Heart right ventricle (tissue), 16 donors: Measurements from ENCODE around the gene SLFN5. TPM values are rescaled to one million over a fixed set of nuclear protein-coding genes. Genes with fewer than 3 reads are reported as not detected.

Experiments
- ATAC-seq, 8 donors: fragments of 200-7000 bp; cut with Tn5 transposase; one replicate each; pipeline ENCODE4 v1.9.1; 2020; ENCODE audit warnings: mild to moderate bottlenecking in 8 of 8, moderate library complexity in 8 of 8, moderate number of reproducible peaks in 1 of 8
- DNase-seq, 2 donors: peaks; one replicate each; pipeline ENCODE4 v3.0.0-alpha.2; 2020
- H3K27ac ChIP-seq, 10 donors: fragments of 200-600 bp; sonication (generic) in 2 of 10; one replicate each; pipeline versions ENCODE4 v1.5.0 to v1.8.0; 2020 to 2022; ENCODE audit warnings: mild to moderate bottlenecking in 3 of 10
- H3K27me3 ChIP-seq, 7 donors: fragments of 200-600 bp; one replicate each; pipeline ENCODE4 v1.8.0; 2021 to 2022; ENCODE audit warnings: mild to moderate bottlenecking in 2 of 7
- H3K36me3 ChIP-seq, 9 donors: fragments of 200-600 bp; sonication (generic) in 1 of 9; one replicate each; pipeline versions ENCODE4 v1.5.0 to v1.8.0; 2020 to 2022; ENCODE audit warnings: mild to moderate bottlenecking in 2 of 9
- H3K4me1 ChIP-seq, 9 donors: fragments of 200-600 bp; sonication (generic) in 1 of 9; one replicate each; pipeline versions ENCODE4 v1.5.0 to v1.8.0; 2020 to 2022; ENCODE audit warnings: mild to moderate bottlenecking in 4 of 9
- H3K4me3 ChIP-seq, 10 donors: fragments of 200-600 bp; sonication (generic) in 2 of 10; one replicate each; pipeline versions ENCODE4 v1.5.0 to v1.8.0; 2020 to 2022; ENCODE audit warnings: mild to moderate bottlenecking in 7 of 10, moderate library complexity in 2 of 10
- H3K9me3 ChIP-seq, 11 donors: fragments of 200-600 bp in 10 of 11; sonication (generic) in 2 of 11; one replicate each; pipeline versions ENCODE4 v1.5.0 to v1.8.0; 2013 to 2022; ENCODE audit warnings: mild to moderate bottlenecking in 2 of 11, control low read depth in 1 of 11, moderate library complexity in 1 of 11
- CTCF ChIP-seq, 9 donors: fragments of 200-600 bp; sonication (generic) in 2 of 9; IDR thresholded peaks; one replicate each; pipeline versions ENCODE4 v1.5.0 to v1.8.0; 2021 to 2022; ENCODE audit warnings: antibody characterized with exemption in 9 of 9, mild to moderate bottlenecking in 5 of 9, moderate library complexity in 1 of 9
- WGBS, 2 donors: extraction: QIAGEN DNeasy Blood & Tissue Kit; methylation state at CpG; one replicate each; pipeline ENCODE4 v1.1.7; 2013; ENCODE audit warnings: inconsistent platforms in 1 of 2; 5-methylcytosine and 5-hydroxymethylcytosine counted together
- intact Hi-C, 10 donors: fragments of 100-400 bp; cut with DNase I; formaldehyde crosslinking; loops; one replicate each; pipeline versions ENCODE4 v1.11.1 to v1.14.2; 2022
- polyA plus RNA-seq, 2 donors: library from polyadenylated mRNA; stranded (reverse); fragments of 200-250 nt; gene quantifications; one replicate each; pipeline ENCODE4 v1.2.3, GENCODE V29; 2013
- total RNA-seq, 10 donors: library from RNA; stranded (reverse); fragmentation: NEBNext Ultra II Directional in 3 of 10; extraction: Animal tissue kit (Norgen Biotek cat#: 25700) in 3 of 10; gene quantifications; one replicate each; pipeline versions ENCODE4 v1.2.1 to v1.2.4, GENCODE V29; 2021 to 2023
- donor health status: Arrhythmogenic right ventricular cardiomyopathy.
- donor health status: ischemic (EF 13 %, LVEDD 7.1; RV severe dilation, severe dysfunction).
- donor health status: healthy with polysubstance abuse.
- donor health status: DM: no; HTN: yes; CAD: no.
- donor health status: DM: no; HTN: no; CAD: no.
- donor health status: ischemic (EF 25% LVEDD 6.9; RV normal size, moderate dysfunction).
- donor health status: ischemic (EF 25% LVEDD 5.7; RV mildly dilated, moderate dysfunction).
- donor health status: healthy.
- donor health status: DM: yes; HTN: yes; CAD: no.
- donor health status: Ischemic cardiomyopathy.
- donor health status: ischemic (EF 35%, LVEDD 5.7; RV mildly dilated, moderate dysfunction).
- donor health status: nonischemic (EF 11% LVEDD 7.7; RV severe dilation, severe dysfunction).
- donor health status: DM: yes; HTN: yes; CAD: no.
- donor health status: PGD.
- donor health status: ischemic (EF 29% LVEDD 5.4; RV normal size, mild dysfunction).
- donor health status: nonischemic (EF 23%, LVEDD 6.1; RV moderate dilation, normal function).

The SLFN5 gene
- total and polyA plus RNA-seq, 12 donors, result 2.5 to 29.8 (median 13.8) TPM

- ATAC-seq (no peak), DNase-seq (no peak)
- peak overlapping the region in 8 of 10 donors; percentile 47 to 95 (median 84) for H3K4me3 ChIP-seq
- peak overlapping the region in 8 of 10 donors; percentile 77 to 99 (median 96) for H3K27ac ChIP-seq
- H3K9me3 ChIP-seq, result no peaks in the 10 kb centered on the region
- peaks cover 0 to 7% (median 0%) of the 10 kb centered on the region in 9 donors for H3K36me3 ChIP-seq
- intact Hi-C loops, result loop anchor here in 5 of 10 donors (5.0 to 10.0 kb wide), 6 partner anchors 53 to 291 kb away; partner anchors contain the start of genes NLE1 (in 2 of the 5) and SLFN12 (in 1 of the 5)
- H3K4me1 ChIP-seq, result peaks cover 0 to 54% (median 29%) of the 10 kb centered on the region in 9 donors
- 81 to 86% methylated on average over 19 of the region's 19 CpGs for WGBS, 2 donors
- no peaks in the 10 kb centered on the region for H3K27me3 ChIP-seq
- TF ChIP-seq CTCF (IDR thresholded peaks at IDR 0.05), result no peak
Measured at GRCh38 chr17:35241520-35241919, 1.4 kb upstream of the SLFN5 start.

DNA sequence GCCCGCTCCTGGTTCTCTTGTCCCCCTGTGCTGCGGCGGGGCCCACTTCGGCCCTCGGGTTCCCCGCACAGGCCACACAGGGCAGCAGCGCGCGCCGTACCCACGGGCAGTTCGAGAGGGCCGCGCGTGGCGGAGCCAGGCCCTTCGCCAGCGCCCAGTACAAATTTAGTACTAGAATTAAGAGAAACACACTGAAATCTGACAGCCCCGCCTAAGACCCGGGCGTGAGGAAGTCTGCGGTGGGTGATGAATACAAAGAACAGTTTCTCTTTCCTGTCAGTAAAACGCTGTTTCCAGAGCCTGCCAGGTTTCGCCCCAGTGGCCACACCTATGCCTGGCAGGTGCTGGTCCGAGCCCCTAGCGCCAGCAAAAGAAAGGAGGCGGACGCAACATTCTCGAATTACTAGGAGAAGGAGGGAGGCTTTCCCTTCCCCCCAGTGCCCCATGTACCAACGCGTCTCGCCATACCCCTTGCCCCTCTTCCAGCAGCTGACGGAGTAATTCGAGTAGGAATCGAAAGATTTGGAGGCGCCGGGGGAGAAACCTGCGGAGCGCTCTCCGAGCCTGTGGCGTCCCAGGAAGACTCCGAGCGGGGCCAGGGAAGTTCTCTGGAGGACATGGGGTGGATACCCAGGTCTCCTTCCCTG lies 591 bp upstream of the SLFN5 start:
- H3K9me3 ChIP-seq, result no peaks in the 10 kb centered on the region
- peaks cover 0 to 57% (median 29%) of the 10 kb centered on the region in 9 donors for H3K4me1 ChIP-seq
- 2 to 3% methylated on average over 43 of the region's 43 CpGs for WGBS, 2 donors
- H3K27ac ChIP-seq, result peak overlapping the region; percentile 77 to 99 (median 96)
- intact Hi-C loops, result loop anchor here in 5 of 10 donors (2.0 to 10.0 kb wide), 7 partner anchors 53 to 299 kb away; partner anchors contain the start of genes NLE1 (in 2 of the 5) and SLFN12 (in 1 of the 5)
- TF ChIP-seq CTCF (IDR thresholded peaks at IDR 0.05), result peak in 6 of 9 donors; percentile 19 to 43 (median 38)
- DNase-seq (peak; percentile 33 to 54), ATAC-seq (peak; percentile 7 to 66 (median 29))
- H3K27me3 ChIP-seq, result no peaks in the 10 kb centered on the region
- H3K4me3 ChIP-seq, result peak overlapping the region; percentile 47 to 95 (median 76)
- peaks cover 0 to 12% (median 0%) of the 10 kb centered on the region in 9 donors for H3K36me3 ChIP-seq

DNA sequence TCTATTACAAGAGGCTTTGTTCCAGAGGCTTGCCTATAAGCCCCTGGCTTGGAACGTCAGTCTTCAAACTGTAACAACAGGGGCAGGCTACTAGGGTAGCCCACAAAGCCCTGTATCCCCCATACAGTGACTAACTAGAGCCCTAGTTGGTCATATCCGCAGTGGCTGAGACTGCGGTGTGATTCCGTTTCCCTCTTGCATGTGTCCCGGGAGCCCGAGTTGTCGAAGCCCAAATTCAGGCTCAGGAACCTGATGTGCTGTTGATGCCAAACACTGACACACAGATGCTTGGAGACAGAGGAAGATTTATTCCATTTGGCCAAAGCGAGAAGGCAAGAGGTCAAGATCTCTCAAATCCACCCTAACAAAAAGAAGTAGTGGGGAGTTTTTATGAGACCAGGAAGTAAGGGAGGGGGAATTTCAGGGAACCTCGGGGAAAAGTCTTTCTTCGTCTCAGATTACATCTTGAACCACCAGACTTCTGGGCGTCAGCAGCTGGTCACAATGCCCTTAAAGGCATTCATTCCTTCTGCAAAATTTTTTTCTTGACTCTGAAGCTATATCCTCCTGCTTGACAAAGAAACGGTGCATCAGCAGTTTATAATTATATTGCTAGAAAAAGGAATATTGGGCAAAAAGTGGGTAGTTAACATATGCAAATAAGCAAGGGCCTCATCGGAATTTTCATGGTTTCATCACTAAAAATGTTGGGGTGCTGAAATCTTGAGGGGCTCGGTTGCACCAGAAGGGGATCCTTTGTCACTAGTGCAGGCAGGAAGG lies 879 bp downstream of the SLFN5 start:
- ATAC-seq, result peak; percentile 36 to 76 (median 58)
- DNase-seq, result peak; percentile 33 to 55
- Histone ChIP-seq H3K27me3 (no peaks in the 10 kb centered on the region), H3K27ac (peak overlapping the region; percentile 70 to 99 (median 96)), H3K9me3 (no peaks in the 10 kb centered on the region), H3K4me1 (peaks cover 0 to 54% (median 29%) of the 10 kb centered on the region in 9 donors), H3K36me3 (peaks cover 0 to 27% (median 0%) of the 10 kb centered on the region in 9 donors), H3K4me3 (peak overlapping the region; percentile 47 to 95 (median 76))
- 10 to 13% methylated on average over 14 of the region's 14 CpGs for WGBS, 2 donors
- TF ChIP-seq CTCF (IDR thresholded peaks at IDR 0.05), result no peak
- intact Hi-C loops, result loop anchor here in 5 of 10 donors (2.0 to 10.0 kb wide), 7 partner anchors 51 to 297 kb away; partner anchors contain the start of genes NLE1 (in 2 of the 5) and SLFN12 (in 1 of the 5)
